ENCODE measurements around the gene DISP3.

DISP3 gene

DNA sequence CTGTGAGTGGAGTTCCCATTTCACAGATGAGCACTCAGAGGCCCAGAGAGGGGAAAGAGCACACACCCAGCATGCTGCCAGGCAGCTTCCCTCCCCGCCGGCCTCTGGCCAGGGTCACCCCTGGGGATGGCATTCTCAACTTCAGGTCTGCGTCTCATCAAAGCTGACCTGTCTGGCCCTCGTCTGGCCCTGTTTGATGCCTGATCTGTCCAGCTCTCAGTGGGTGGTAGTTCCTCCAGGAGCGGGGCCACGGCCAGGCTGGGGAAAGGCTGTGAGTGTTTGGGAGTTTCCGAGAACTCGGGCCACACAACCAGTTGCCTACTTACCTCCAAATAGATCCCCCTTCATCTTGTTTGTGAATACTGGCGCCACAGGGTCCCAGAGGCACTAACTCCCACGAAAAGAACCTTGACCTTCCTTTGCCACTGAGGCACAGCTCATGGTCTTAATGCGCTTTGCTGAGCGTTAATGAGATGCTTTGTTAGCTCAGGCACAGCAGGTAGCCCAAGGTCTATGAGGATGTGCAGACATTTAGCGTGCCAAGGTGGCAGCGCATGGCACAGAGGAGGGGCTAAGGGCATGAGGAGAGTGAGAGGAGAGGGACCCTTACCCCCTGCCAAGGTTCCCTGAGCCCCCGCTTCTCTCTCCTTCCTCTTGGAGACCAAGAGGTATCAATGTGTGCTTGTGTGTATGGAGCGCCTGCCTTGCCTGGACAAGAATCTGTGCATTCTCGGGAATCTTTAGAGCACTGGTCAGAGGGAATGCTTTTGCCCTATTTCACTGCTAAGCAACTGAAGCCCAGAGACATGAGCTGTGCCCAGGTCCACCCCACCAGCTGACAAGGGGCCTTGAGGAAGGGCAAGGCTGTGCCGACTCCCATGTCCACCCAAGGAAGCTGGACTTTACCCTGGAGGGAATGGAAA lies 61.2 kb downstream of the DISP3 start:
- Histone ChIP-seq H3K27me3 (ENCODE audit: control insufficient read depth in 1 of 2, insufficient read depth in 1 of 2, low read length in 2 of 2) (peaks cover 0 to 63% of the 10 kb centered on the region in 2 experiments), H3K4me3 (ENCODE audit: insufficient read depth in 1 of 2, low read depth in 1 of 2, low read length in 2 of 2) (no peak overlapping the region), H3K9ac (ENCODE audit: low read length) (no peak overlapping the region), H3K23ac (ENCODE audit: low read length in 2 of 2) (no peak overlapping the region), H3K9me3 (ENCODE audit: control insufficient read depth, low read length) (no peaks in the 10 kb centered on the region), H2BK120ac (ENCODE audit: low read depth, low read length) (no peak overlapping the region), H4K91ac (ENCODE audit: low read length) (no peak overlapping the region), H3K14ac (ENCODE audit: low read length in 2 of 2) (no peak overlapping the region), H3K4me2 (ENCODE audit: low read length, poor library complexity, severe bottlenecking) (no peak overlapping the region), H3K36me3 (ENCODE audit: control insufficient read depth in 1 of 2, insufficient read depth in 2 of 2, low read depth in 1 of 2, low read length in 2 of 2) (no peaks in the 10 kb centered on the region), H3K79me1 (replicated peaks; ENCODE audit: low read length, poor library complexity, severe bottlenecking) (no peaks in the 10 kb centered on the region), H3K4ac (ENCODE audit: low read depth in 1 of 2, low read length in 2 of 2) (no peak overlapping the region), H2BK5ac (ENCODE audit: low read depth, low read length, poor library complexity, severe bottlenecking) (no peak overlapping the region), H3K4me1 (ENCODE audit: control insufficient read depth, insufficient read depth, low read depth, low read length) (no peaks in the 10 kb centered on the region), H3K18ac (ENCODE audit: low read depth in 1 of 2, low read length in 2 of 2) (no peak overlapping the region), H3K27ac (ENCODE audit: low read length, poor library complexity, severe bottlenecking) (no peak overlapping the region), H2BK15ac (ENCODE audit: low read depth, poor library complexity, severe bottlenecking) (no peak overlapping the region), H2AFZ (ENCODE audit: low read depth, low read length) (no peak overlapping the region), H2AK5ac (ENCODE audit: low read length, severe bottlenecking) (no peak overlapping the region), H4K8ac (ENCODE audit: low read length) (no peak overlapping the region), H2BK12ac (ENCODE audit: low read length in 2 of 2) (no peak overlapping the region)
- no peak for DNase-seq
- WGBS, result 63% methylated on average over 16 of the region's 18 CpGs

DNA sequence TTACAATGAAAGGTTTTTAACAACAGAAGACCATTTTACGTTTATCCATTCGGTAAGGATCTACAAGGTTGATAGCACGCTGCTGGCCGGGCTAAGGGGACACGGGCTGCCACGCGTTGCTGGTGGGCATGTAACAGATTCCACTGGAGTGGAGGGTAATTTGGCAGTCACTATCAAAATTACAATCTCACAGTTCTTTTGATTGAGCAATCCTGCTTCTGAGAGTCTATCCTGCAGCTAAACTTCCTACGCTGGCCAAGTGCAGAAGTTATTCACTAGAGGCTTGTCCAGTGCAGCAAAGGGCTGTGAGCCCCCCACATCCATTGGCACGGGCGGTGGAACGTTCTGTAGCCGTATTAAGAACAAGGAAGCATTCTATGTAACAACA lies 61.8 kb downstream of the DISP3 start:
- Histone ChIP-seq H2BK15ac (ENCODE audit: low read depth, poor library complexity, severe bottlenecking) (no peak overlapping the region), H2AK5ac (ENCODE audit: low read length, severe bottlenecking) (no peak overlapping the region), H3K27ac (ENCODE audit: low read length, poor library complexity, severe bottlenecking) (no peak overlapping the region), H3K4ac (ENCODE audit: low read depth in 1 of 2, low read length in 2 of 2) (no peak overlapping the region), H3K79me1 (replicated peaks; ENCODE audit: low read length, poor library complexity, severe bottlenecking) (no peaks in the 10 kb centered on the region), H4K91ac (ENCODE audit: low read length) (no peak overlapping the region), H3K18ac (ENCODE audit: low read depth in 1 of 2, low read length in 2 of 2) (no peak overlapping the region), H2BK12ac (ENCODE audit: low read length in 2 of 2) (no peak overlapping the region), H2BK120ac (ENCODE audit: low read depth, low read length) (no peak overlapping the region), H4K8ac (ENCODE audit: low read length) (no peak overlapping the region), H2AFZ (ENCODE audit: low read depth, low read length) (no peak overlapping the region), H3K23ac (ENCODE audit: low read length in 2 of 2) (no peak overlapping the region), H3K14ac (ENCODE audit: low read length in 2 of 2) (no peak overlapping the region), H3K4me3 (ENCODE audit: insufficient read depth in 1 of 2, low read depth in 1 of 2, low read length in 2 of 2) (no peak overlapping the region), H3K27me3 (ENCODE audit: control insufficient read depth in 1 of 2, insufficient read depth in 1 of 2, low read length in 2 of 2) (peaks cover 0 to 66% of the 10 kb centered on the region in 2 experiments), H3K4me1 (ENCODE audit: control insufficient read depth, insufficient read depth, low read depth, low read length) (no peaks in the 10 kb centered on the region), H3K4me2 (ENCODE audit: low read length, poor library complexity, severe bottlenecking) (no peak overlapping the region), H3K9me3 (ENCODE audit: control insufficient read depth, low read length) (no peaks in the 10 kb centered on the region), H3K9ac (ENCODE audit: low read length) (no peak overlapping the region), H2BK5ac (ENCODE audit: low read depth, low read length, poor library complexity, severe bottlenecking) (no peak overlapping the region), H3K36me3 (ENCODE audit: control insufficient read depth in 1 of 2, insufficient read depth in 2 of 2, low read depth in 1 of 2, low read length in 2 of 2) (no peaks in the 10 kb centered on the region)
- WGBS, result 86% methylated on average over 10 of the region's 12 CpGs
- no peak for DNase-seq

DNA sequence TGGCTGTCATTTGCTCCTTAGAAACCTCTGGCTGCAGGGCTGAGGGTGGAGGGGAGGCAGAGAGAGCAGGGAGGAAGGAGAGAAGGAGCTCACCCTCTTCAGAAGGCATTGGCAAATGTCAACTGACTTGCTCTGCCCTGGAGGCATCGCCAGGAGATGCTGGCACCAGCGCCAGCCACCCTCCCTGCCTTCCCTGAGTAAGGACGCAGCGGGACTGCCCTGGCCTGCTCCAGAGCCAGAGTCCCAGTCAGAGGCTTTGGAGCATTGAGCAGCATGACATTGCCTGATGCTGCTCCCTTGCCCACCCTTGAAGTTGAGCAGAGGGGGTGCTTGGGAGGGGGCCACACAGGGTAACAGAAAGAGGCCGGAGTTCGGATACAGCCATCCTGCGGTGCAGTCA lies 62.3 kb downstream of the DISP3 start:
- H2BK120ac ChIP-seq (ENCODE audit: low read depth, low read length), result no peak overlapping the region
- no peak overlapping the region for H4K8ac ChIP-seq (ENCODE audit: low read length)
- H3K9me3 ChIP-seq (ENCODE audit: control insufficient read depth, low read length), result no peaks in the 10 kb centered on the region
- H3K14ac ChIP-seq (ENCODE audit: low read length in 2 of 2), result no peak overlapping the region
- no peak overlapping the region for H2BK12ac ChIP-seq (ENCODE audit: low read length in 2 of 2)
- no peak overlapping the region for H3K9ac ChIP-seq (ENCODE audit: low read length)
- H3K18ac ChIP-seq (ENCODE audit: low read depth in 1 of 2, low read length in 2 of 2), result no peak overlapping the region
- H3K23ac ChIP-seq (ENCODE audit: low read length in 2 of 2), result no peak overlapping the region
- no peak overlapping the region for H2AK5ac ChIP-seq (ENCODE audit: low read length, severe bottlenecking)
- no peaks in the 10 kb centered on the region for H3K79me1 ChIP-seq (replicated peaks; ENCODE audit: low read length, poor library complexity, severe bottlenecking)
- 90% methylated on average over 7 of the region's 7 CpGs for WGBS
- H3K36me3 ChIP-seq (ENCODE audit: control insufficient read depth in 1 of 2, insufficient read depth in 2 of 2, low read depth in 1 of 2, low read length in 2 of 2), result no peaks in the 10 kb centered on the region
- no peak overlapping the region for H4K91ac ChIP-seq (ENCODE audit: low read length)
- no peak for DNase-seq
- no peak overlapping the region for H3K4me3 ChIP-seq (ENCODE audit: insufficient read depth in 1 of 2, low read depth in 1 of 2, low read length in 2 of 2)
- H2BK15ac ChIP-seq (ENCODE audit: low read depth, poor library complexity, severe bottlenecking), result no peak overlapping the region
- no peak overlapping the region for H2AFZ ChIP-seq (ENCODE audit: low read depth, low read length)
- peaks cover 0 to 65% of the 10 kb centered on the region in 2 experiments for H3K27me3 ChIP-seq (ENCODE audit: control insufficient read depth in 1 of 2, insufficient read depth in 1 of 2, low read length in 2 of 2)
- no peaks in the 10 kb centered on the region for H3K4me1 ChIP-seq (ENCODE audit: control insufficient read depth, insufficient read depth, low read depth, low read length)
- no peak overlapping the region for H3K4me2 ChIP-seq (ENCODE audit: low read length, poor library complexity, severe bottlenecking)
- H3K4ac ChIP-seq (ENCODE audit: low read depth in 1 of 2, low read length in 2 of 2), result no peak overlapping the region
- H3K27ac ChIP-seq (ENCODE audit: low read length, poor library complexity, severe bottlenecking), result no peak overlapping the region
- H2BK5ac ChIP-seq (ENCODE audit: low read depth, low read length, poor library complexity, severe bottlenecking), result no peak overlapping the region

DNA sequence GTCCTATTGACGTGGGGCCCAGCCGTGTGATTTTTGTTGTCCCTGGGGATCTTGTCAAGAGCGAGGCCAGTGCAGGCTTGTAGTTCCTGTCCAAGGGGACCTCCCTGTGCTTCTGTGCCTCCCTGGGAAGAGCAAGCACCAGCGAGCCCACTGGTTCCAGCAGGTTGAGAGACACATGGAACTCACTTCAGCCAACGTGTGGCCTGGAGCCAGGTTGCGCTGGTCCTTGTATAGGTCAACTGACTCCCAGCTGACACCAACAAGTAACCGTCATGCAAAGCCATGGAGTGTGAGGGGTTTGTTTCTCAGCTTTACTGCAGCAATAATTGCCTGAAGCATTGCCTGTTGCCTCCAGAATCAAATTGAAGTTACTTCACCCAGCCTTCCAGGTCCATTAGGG lies 63.0 kb downstream of the DISP3 start:
- H3K27me3 ChIP-seq (ENCODE audit: control insufficient read depth in 1 of 2, insufficient read depth in 1 of 2, low read length in 2 of 2), result peaks cover 3 to 68% of the 10 kb centered on the region in 2 experiments
- H2BK5ac ChIP-seq (ENCODE audit: low read depth, low read length, poor library complexity, severe bottlenecking), result no peak overlapping the region
- DNase-seq, result no peak
- WGBS, result 76% methylated on average over 7 of the region's 7 CpGs
- H2BK15ac ChIP-seq (ENCODE audit: low read depth, poor library complexity, severe bottlenecking), result no peak overlapping the region
- no peak overlapping the region for H3K9ac ChIP-seq (ENCODE audit: low read length)
- no peak overlapping the region for H3K23ac ChIP-seq (ENCODE audit: low read length in 2 of 2)
- H3K4ac ChIP-seq (ENCODE audit: low read depth in 1 of 2, low read length in 2 of 2), result no peak overlapping the region
- H3K79me1 ChIP-seq (replicated peaks; ENCODE audit: low read length, poor library complexity, severe bottlenecking), result no peaks in the 10 kb centered on the region
- no peak overlapping the region for H2BK12ac ChIP-seq (ENCODE audit: low read length in 2 of 2)
- H2BK120ac ChIP-seq (ENCODE audit: low read depth, low read length), result no peak overlapping the region
- H3K36me3 ChIP-seq (ENCODE audit: control insufficient read depth in 1 of 2, insufficient read depth in 2 of 2, low read depth in 1 of 2, low read length in 2 of 2), result no peaks in the 10 kb centered on the region
- H3K4me2 ChIP-seq (ENCODE audit: low read length, poor library complexity, severe bottlenecking), result no peak overlapping the region
- no peak overlapping the region for H4K91ac ChIP-seq (ENCODE audit: low read length)
- H3K4me1 ChIP-seq (ENCODE audit: control insufficient read depth, insufficient read depth, low read depth, low read length), result no peaks in the 10 kb centered on the region
- H3K4me3 ChIP-seq (ENCODE audit: insufficient read depth in 1 of 2, low read depth in 1 of 2, low read length in 2 of 2), result no peak overlapping the region
- no peak overlapping the region for H4K8ac ChIP-seq (ENCODE audit: low read length)
- H3K9me3 ChIP-seq (ENCODE audit: control insufficient read depth, low read length), result no peaks in the 10 kb centered on the region
- no peak overlapping the region for H3K18ac ChIP-seq (ENCODE audit: low read depth in 1 of 2, low read length in 2 of 2)
- no peak overlapping the region for H3K14ac ChIP-seq (ENCODE audit: low read length in 2 of 2)
- no peak overlapping the region for H2AK5ac ChIP-seq (ENCODE audit: low read length, severe bottlenecking)
- H3K27ac ChIP-seq (ENCODE audit: low read length, poor library complexity, severe bottlenecking), result no peak overlapping the region
- no peak overlapping the region for H2AFZ ChIP-seq (ENCODE audit: low read depth, low read length)

Measured in mesenchymal stem cell (in vitro differentiated cells and primary cell).